Stimulated activated CD4-positive, alpha-beta T cell treated with anti-CD3 and anti-CD28 coated beads, TNF-alpha, amount 100 ng/mL, for 1 hour (primary cell): ENCODE measurements around the gene DENND5B.
"Not testable (repeated sequence)": the region's sequence is repeated elsewhere in the genome, so short reads cannot be mapped to it uniquely, and the experiment has no call there.

Source experiments
- DNase-seq, 3 donors: peaks; one replicate each; pipeline ENCODE4 v3.0.0-alpha.2; 2020; ENCODE audit warnings: low read depth in 3 of 3, low spot score in 1 of 3

Gene DENND5B

GRCh38 chr12:31590642-31591379 lies at the start of gene DENND5B:
Gene DENND5B (minus strand): TSS chr12:31591136. CDS start chr12:31590832, 304 bp downstream.
- DNase-seq: peak in 1 of 3 donors; percentile 3

- no peak for DNase-seq
Observed at GRCh38 chr12:31634620-31635019, 43.7 kb upstream of the DENND5B start.

GRCh38 chr12:31633464-31633863 lies 42.5 kb upstream of the DENND5B start:
- DNase-seq: no peak

- DNase-seq: no peak
Observed at GRCh38 chr12:31631809-31632208, 40.9 kb upstream of the DENND5B start.

- no peak for DNase-seq
Observed at GRCh38 chr12:31631023-31631724, 40.2 kb upstream of the DENND5B start.

- no peak for DNase-seq
Observed at GRCh38 chr12:31629756-31630732, 39.1 kb upstream of the DENND5B start.

GRCh38 chr12:31627456-31628054 lies 36.6 kb upstream of the DENND5B start:
- DNase-seq: no peak

GRCh38 chr12:31626270-31626995 lies 35.5 kb upstream of the DENND5B start:
- no peak for DNase-seq

GRCh38 chr12:31622038-31622437 lies 31.1 kb upstream of the DENND5B start:
- DNase-seq: no peak

- DNase-seq: no peak
Observed at GRCh38 chr12:31620311-31620710, 29.4 kb upstream of the DENND5B start.

- no peak for DNase-seq
Observed at GRCh38 chr12:31618228-31619025, 27.5 kb upstream of the DENND5B start.

- no peak for DNase-seq
Observed at GRCh38 chr12:31612819-31613218, 21.9 kb upstream of the DENND5B start.

- not testable (repeated sequence) for DNase-seq
Observed at GRCh38 chr12:31608299-31608698, 17.4 kb upstream of the DENND5B start.

GRCh38 chr12:31605531-31605930 lies 14.6 kb upstream of the DENND5B start:
- no peak for DNase-seq

- DNase-seq: no peak
Observed at GRCh38 chr12:31603546-31604009, 12.6 kb upstream of the DENND5B start.

GRCh38 chr12:31600750-31601149 lies 9.8 kb upstream of the DENND5B start:
- no peak for DNase-seq

GRCh38 chr12:31600252-31600651 lies 9.3 kb upstream of the DENND5B start:
- DNase-seq: no peak

- no peak for DNase-seq
Observed at GRCh38 chr12:31599053-31599452, 8.1 kb upstream of the DENND5B start.

- DNase-seq: no peak
Observed at GRCh38 chr12:31597066-31597465, 6.1 kb upstream of the DENND5B start.
